DOHH2 (cell line): Measurements from ENCODE around the gene ZMAT5.

ENCODE experiments used
- H3F3A ChIP-seq: fragments of 200-600 bp; sonication (generic), shearing (Covaris generic); 2 replicates; pipeline ENCODE4 v1.6.0; 2016; ENCODE audit warnings: antibody characterized with exemption, mild to moderate bottlenecking; ENCODE audit not compliant: control insufficient read depth, insufficient read depth
- H3K27ac ChIP-seq: fragments of 200-600 bp; sonication (generic); 2 replicates; pipeline ENCODE4 v1.5.1; 2014; ENCODE audit warnings: low read depth, mild to moderate bottlenecking, low read length, moderate library complexity
- H3K27me3 ChIP-seq: fragments of 200-600 bp; sonication (generic); 2 replicates; pipeline ENCODE4 v1.6.1; 2014; ENCODE audit warnings: mild to moderate bottlenecking, low read length, mixed read lengths; ENCODE audit not compliant: control insufficient read depth
- H3K36me3 ChIP-seq: fragments of 200-600 bp; sonication (generic); 2 replicates; pipeline ENCODE4 v1.6.1; 2014; ENCODE audit warnings: mild to moderate bottlenecking, low read length, moderate library complexity, mixed read lengths; ENCODE audit not compliant: control insufficient read depth
- H3K4me1 ChIP-seq: fragments of 200-600 bp; sonication (generic); 2 replicates; pipeline ENCODE4 v1.6.1; 2014; ENCODE audit warnings: mild to moderate bottlenecking, low read length, mixed read lengths; ENCODE audit not compliant: control insufficient read depth
- H3K4me2 ChIP-seq: fragments of 200-600 bp; sonication (generic); 2 replicates; pipeline ENCODE4 v1.6.0; 2014; ENCODE audit warnings: mild to moderate bottlenecking, low read length, moderate library complexity
- H3K4me3 ChIP-seq: fragments of 200-600 bp; sonication (generic); 2 replicates; pipeline ENCODE4 v1.5.1; 2014; ENCODE audit warnings: mild to moderate bottlenecking, low read length, mixed read lengths
- H3K79me2 ChIP-seq: fragments of 200-600 bp; sonication (generic); 2 replicates; pipeline ENCODE4 v1.6.1; 2014; ENCODE audit warnings: mild to moderate bottlenecking, low read length, mixed read lengths; ENCODE audit not compliant: control insufficient read depth
- H3K9me2 ChIP-seq: fragments of 200-600 bp; sonication (generic); replicated peaks from 2 replicates; pipeline ENCODE4 v1.6.1; 2014; ENCODE audit warnings: mild to moderate bottlenecking, low read length, mixed read lengths; ENCODE audit not compliant: control insufficient read depth
- H3K9me3 ChIP-seq: fragments of 200-600 bp; sonication (generic); 2 replicates; pipeline ENCODE4 v1.6.1; 2014; ENCODE audit warnings: antibody characterized with exemption, low read length, mixed read lengths; ENCODE audit not compliant: control insufficient read depth, insufficient read depth
- H4K20me1 ChIP-seq: fragments of 200-600 bp; sonication (generic); 2 replicates; pipeline ENCODE4 v1.6.0; 2014; ENCODE audit warnings: low read depth, mild to moderate bottlenecking, antibody characterized with exemption, low read length, moderate library complexity; ENCODE audit not compliant: control insufficient read depth, insufficient read depth
- CTCF ChIP-seq: fragments of 200-600 bp; sonication (generic); IDR thresholded peaks from one replicate; pipeline ENCODE4 v1.5.1; 2014; ENCODE audit warnings: antibody characterized with exemption, mild to moderate bottlenecking, low read depth, low read length; ENCODE audit not compliant: poor library complexity, severe bottlenecking
- EZH2phosphoT487 ChIP-seq: fragments of 200-600 bp; sonication (generic); IDR thresholded peaks from 2 replicates; pipeline ENCODE4 v1.6.1; 2017; ENCODE audit warnings: borderline replicate concordance, mild to moderate bottlenecking, antibody characterized with exemption, low read length, moderate library complexity, mixed read lengths

Gene ZMAT5

GRCh38 chr22:29747832-29748231 is 19.0 kb downstream of the ZMAT5 start:
- Histone ChIP-seq H3K36me3 (no peaks in the 10 kb centered on the region), H3K4me1 (no peaks in the 10 kb centered on the region), H3K4me2 (no peak overlapping the region), H3F3A (no peaks in the 10 kb centered on the region), H4K20me1 (no peaks in the 10 kb centered on the region), H3K27me3 (no peaks in the 10 kb centered on the region), H3K4me3 (no peak overlapping the region), H3K9me3 (no peaks in the 10 kb centered on the region), H3K79me2 (no peaks in the 10 kb centered on the region), H3K9me2 (no peaks in the 10 kb centered on the region), H3K27ac (no peak overlapping the region)
- TF ChIP-seq CTCF: no peak
- TF ChIP-seq EZH2phosphoT487: no peak

DNA sequence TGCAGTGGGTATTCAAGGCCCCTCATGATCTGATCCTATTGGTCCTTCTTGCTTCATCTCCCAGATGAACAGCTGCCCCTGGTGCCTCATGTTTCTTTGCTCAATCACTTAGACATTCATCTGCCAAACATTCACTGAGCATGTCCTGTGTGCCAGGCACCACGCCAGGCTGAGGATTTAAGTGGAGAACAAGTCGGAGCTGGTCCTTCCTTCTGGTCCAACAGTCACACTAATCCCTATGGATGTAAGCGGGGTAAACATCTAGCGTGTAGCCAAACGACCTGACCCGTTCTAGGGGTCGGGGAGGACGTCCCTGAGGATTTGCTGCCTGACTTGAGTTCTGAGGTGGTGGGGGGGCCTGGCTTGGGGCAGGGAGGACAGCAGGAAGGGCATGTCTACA is 21.9 kb downstream of the ZMAT5 start:
- Histone ChIP-seq H4K20me1 (no peaks in the 10 kb centered on the region), H3K79me2 (no peaks in the 10 kb centered on the region), H3K27me3 (no peaks in the 10 kb centered on the region), H3K4me3 (no peak overlapping the region), H3F3A (no peaks in the 10 kb centered on the region), H3K9me2 (no peaks in the 10 kb centered on the region), H3K9me3 (no peaks in the 10 kb centered on the region), H3K27ac (no peak overlapping the region), H3K4me2 (no peak overlapping the region), H3K4me1 (no peaks in the 10 kb centered on the region), H3K36me3 (no peaks in the 10 kb centered on the region)
- TF ChIP-seq CTCF (no peak), EZH2phosphoT487 (no peak)

GRCh38 chr22:29742326-29742725 is 24.5 kb downstream of the ZMAT5 start:
- Histone ChIP-seq H3F3A (no peaks in the 10 kb centered on the region), H3K9me2 (no peaks in the 10 kb centered on the region), H3K36me3 (no peaks in the 10 kb centered on the region), H3K4me1 (no peaks in the 10 kb centered on the region), H3K79me2 (no peaks in the 10 kb centered on the region), H3K4me2 (no peak overlapping the region), H3K9me3 (no peaks in the 10 kb centered on the region), H3K27me3 (no peaks in the 10 kb centered on the region), H3K4me3 (no peak overlapping the region), H4K20me1 (no peaks in the 10 kb centered on the region), H3K27ac (no peak overlapping the region)
- TF ChIP-seq CTCF: no peak
- TF ChIP-seq EZH2phosphoT487: no peak

DNA sequence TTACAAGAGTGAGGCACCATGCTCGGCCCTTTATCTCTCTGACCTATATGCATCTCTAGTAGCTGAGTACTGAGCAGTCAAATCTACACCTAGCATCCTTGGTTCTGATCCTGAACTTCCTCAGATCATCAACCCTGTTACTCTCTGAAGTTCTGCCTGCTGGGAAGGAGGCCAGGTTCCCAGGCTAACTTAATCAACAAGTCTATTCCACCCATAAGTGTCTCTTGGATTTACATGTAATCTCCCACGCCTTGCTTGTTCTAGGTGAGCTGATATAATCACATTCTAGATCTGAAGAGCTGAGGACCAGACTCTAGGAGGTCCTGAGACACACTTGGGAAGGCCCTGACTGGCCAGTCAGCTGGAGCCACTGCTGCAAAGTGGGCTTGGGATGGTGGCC is 24.9 kb downstream of the ZMAT5 start:
- no peak for TF ChIP-seq EZH2phosphoT487
- TF ChIP-seq CTCF: no peak
- no peaks in the 10 kb centered on the region for H3K27me3 ChIP-seq
- no peaks in the 10 kb centered on the region for H3K4me1 ChIP-seq

More for the DNA sequence above, 24.9 kb downstream of the ZMAT5 start:
- H4K20me1 ChIP-seq: no peaks in the 10 kb centered on the region
- no peaks in the 10 kb centered on the region for H3K79me2 ChIP-seq
- no peaks in the 10 kb centered on the region for H3K9me3 ChIP-seq
- H3K9me2 ChIP-seq: no peaks in the 10 kb centered on the region
- no peak overlapping the region for H3K4me2 ChIP-seq
- H3F3A ChIP-seq: no peaks in the 10 kb centered on the region
- H3K27ac ChIP-seq: no peak overlapping the region
- no peaks in the 10 kb centered on the region for H3K36me3 ChIP-seq
- no peak overlapping the region for H3K4me3 ChIP-seq
